Mesenteric fat pad (tissue), 1 donor: ENCODE results near the gene LMO7. TPM values are rescaled to one million over a fixed set of nuclear protein-coding genes. Genes with fewer than 3 reads are reported as not detected.
"Not testable (repeated sequence)": the region's sequence is repeated elsewhere in the genome, so short reads cannot be mapped to it uniquely, and the experiment has no call there.

Experiments
- DNase-seq: peaks from one replicate; pipeline ENCODE4 v3.0.0-alpha.2; 2020; ENCODE audit warnings: low spot score
- total RNA-seq: library from RNA; stranded (reverse); fragmentation: NEBNext Ultra II Directional; extraction: Animal tissue kit (Norgen Biotek cat#: 25700); gene quantifications from one replicate; pipeline ENCODE4 v1.2.1, GENCODE V29; 2021
- donor health status: DM: yes; HTN: yes; CAD: no.

The LMO7 gene
- total RNA-seq, 1 donor from 2014 or later = 8.2 TPM

GRCh38 chr13:75740031-75740430 lies 103.9 kb downstream of the LMO7 start:
- no peak for DNase-seq

- DNase-seq = not testable (repeated sequence)
Measured at GRCh38 chr13:75743072-75743471, 106.9 kb downstream of the LMO7 start.

GRCh38 chr13:75744127-75744526 lies 108.0 kb downstream of the LMO7 start:
- DNase-seq = no peak

GRCh38 chr13:75745387-75745786 lies 109.3 kb downstream of the LMO7 start:
- no peak for DNase-seq

GRCh38 chr13:75748874-75749273 lies 112.7 kb downstream of the LMO7 start:
- DNase-seq = no peak

GRCh38 chr13:75749407-75749806 lies 113.3 kb downstream of the LMO7 start:
- DNase-seq = no peak

- no peak for DNase-seq
Measured at GRCh38 chr13:75751350-75751749, 115.2 kb downstream of the LMO7 start.

- no peak for DNase-seq
Measured at GRCh38 chr13:75752826-75753225, 116.7 kb downstream of the LMO7 start.

- no peak for DNase-seq
Measured at GRCh38 chr13:75754936-75755335, 118.8 kb downstream of the LMO7 start.

GRCh38 chr13:75757336-75757735 lies 121.2 kb downstream of the LMO7 start:
- DNase-seq = no peak

GRCh38 chr13:75759531-75759930 lies 123.4 kb downstream of the LMO7 start:
- no peak for DNase-seq

- no peak for DNase-seq
Measured at GRCh38 chr13:75760131-75761021, 124.2 kb downstream of the LMO7 start.

GRCh38 chr13:75761369-75761768 lies 125.2 kb downstream of the LMO7 start:
- no peak for DNase-seq

GRCh38 chr13:75762076-75762937 lies 126.2 kb downstream of the LMO7 start:
- no peak for DNase-seq

GRCh38 chr13:75762955-75763354 lies 126.8 kb downstream of the LMO7 start:
- DNase-seq = no peak

- no peak for DNase-seq
Measured at GRCh38 chr13:75763512-75763911, 127.4 kb downstream of the LMO7 start.

GRCh38 chr13:75764251-75764925 lies 128.3 kb downstream of the LMO7 start:
- no peak for DNase-seq

- DNase-seq = no peak
Measured at GRCh38 chr13:75764926-75765310, 128.8 kb downstream of the LMO7 start.

GRCh38 chr13:75766636-75767035 lies 130.5 kb downstream of the LMO7 start:
- no peak for DNase-seq

GRCh38 chr13:75769141-75769905 lies 133.2 kb downstream of the LMO7 start:
- DNase-seq = no peak

GRCh38 chr13:75770164-75770563 lies 134.0 kb downstream of the LMO7 start:
- DNase-seq = no peak
